ENCODE results near the gene SLC52A1. TPM values are rescaled to one million over a fixed set of nuclear protein-coding genes. Genes with fewer than 3 reads are reported as not detected.

The SLC52A1 gene
- total and polyA plus RNA-seq, 10 of the 15 experiments (the other 5 are each of a cell fraction or from before 2014, with no cell fraction given) = 0.04 to 0.11 TPM; not detected in 8

- SMC1A ChIA-PET (ENCODE audit: uncharacterized antibody, unreplicated experiment) = interaction anchor here (1.0 to 1.5 kb wide), 3 partner anchors 15 to 125 kb away, joined by 3 to 5 read pairs (median 3); no protein-coding TSS in a partner anchor
- Histone ChIP-seq H3K9ac (ENCODE audit: control insufficient read depth, insufficient read depth, low read length) (no peak overlapping the region), H2AFZ (ENCODE audit: control insufficient read depth, low read depth, low read length) (no peak overlapping the region), H3K4me3 (no peak overlapping the region), H3K79me2 (ENCODE audit: control insufficient read depth, insufficient read depth, low read length) (no peaks in the 10 kb centered on the region), H4K20me1 (ENCODE audit: control insufficient read depth, insufficient read depth) (no peaks in the 10 kb centered on the region), H3K4me1 (ENCODE audit: control insufficient read depth, insufficient read depth, low read length) (peaks cover 14% of the 10 kb centered on the region), H3K4me2 (ENCODE audit: control insufficient read depth, insufficient read depth) (no peak overlapping the region), H3K27me3 (replicated peaks in 1 of 2; ENCODE audit: control insufficient read depth in 2 of 2, insufficient read depth in 2 of 2, low read length in 1 of 2) (no peaks in the 10 kb centered on the region), H3K9me3 (replicated peaks; ENCODE audit: control insufficient read depth, insufficient read depth, low read length) (no peaks in the 10 kb centered on the region), H3K27ac (ENCODE audit: control insufficient read depth, insufficient read depth) (no peak overlapping the region), H3K36me3 (ENCODE audit: control insufficient read depth in 2 of 2, insufficient read depth in 2 of 2, low read length in 1 of 2) (no peaks in the 10 kb centered on the region)
- TF ChIP-seq TCF7 (IDR thresholded peaks at IDR 0.05; ENCODE audit: borderline replicate concordance) (no peak), IKZF1 (conservative IDR thresholded peaks at IDR 0.05) (no peak), SRF (IDR thresholded peaks at IDR 0.05; ENCODE audit: low read depth in 2 of 2, low read length in 2 of 2) (no peak), CHD4 (IDR thresholded peaks at IDR 0.05) (no peak), LARP7 (IDR thresholded peaks at IDR 0.05) (no peak), CHD1 (IDR thresholded peaks at IDR 0.05; ENCODE audit: low read depth, low read length) (no peak), JUND (IDR thresholded peaks at IDR 0.05; ENCODE audit: low read depth, low read length) (no peak), YY1 (IDR thresholded peaks at IDR 0.05; ENCODE audit: low read depth, low read length) (no peak), IRF4 (IDR thresholded peaks at IDR 0.05; ENCODE audit: low read depth, low read length) (no peak), TARDBP (IDR thresholded peaks at IDR 0.05; ENCODE audit: borderline replicate concordance) (no peak), GABPA (IDR thresholded peaks at IDR 0.05; ENCODE audit: low read depth) (no peak), RELB (IDR thresholded peaks at IDR 0.05; ENCODE audit: low read depth) (no peak), SMAD1 (IDR thresholded peaks at IDR 0.05; ENCODE audit: low read depth, partially characterized antibody) (no peak), KLF5 (IDR thresholded peaks at IDR 0.05; ENCODE audit: partially characterized antibody) (no peak)
- ATAC-seq (no peak), FAIRE-seq (no peak), DNase-seq (ENCODE audit: low read depth, low spot score) (no peak)
- POLR2A ChIA-PET = interaction anchor here (0.5 to 0.6 kb wide), 2 partner anchors 52 to 137 kb away, joined by 4 to 6 read pairs; no protein-coding TSS in a partner anchor
- intact Hi-C loops (cut with micrococcal nuclease; ENCODE audit: unreplicated experiment) (loop anchor here (5.0 kb wide), 1 partner anchor 37 kb away; the partner anchor contains the start of genes INCA1 and KIF1C), in situ Hi-C loops (cut with MboI) (no loop called here)
- no TSS peak for BruUV-seq (replicated peaks)
- RAD21 ChIA-PET (ENCODE audit: unreplicated experiment) = interaction anchor here (1.3 kb wide), 1 partner anchor 27 kb away, joined by 6 read pairs; no protein-coding TSS in a partner anchor
- CTCF ChIA-PET = interaction anchor here (1.0 to 4.0 kb wide), 4 partner anchors 11 to 54 kb away, joined by 3 to 16 read pairs (median 4); no protein-coding TSS in a partner anchor
- whole genome bisulfite sequencing (ENCODE audit: insufficient coverage, insufficient replicate concordance, low lambda C conversion rate, missing lambda C conversion rate) = 82% methylated on average over 14 of the region's 14 CpGs
Observed at GRCh38 chr17:5034651-5035050, 575 bp downstream of the SLC52A1 start.
